Left lung (tissue), 10 donors: Measurements from ENCODE around the gene PDE1C. TPM values are rescaled to one million over a fixed set of nuclear protein-coding genes. Genes with fewer than 3 reads are reported as not detected.

ENCODE experiments used
- ATAC-seq: fragments of 200-7000 bp; cut with Tn5 transposase; one replicate; pipeline ENCODE4 v1.9.1; 2020; ENCODE audit warnings: moderate library complexity
- DNase-seq, 4 donors: peaks; one replicate each; pipeline ENCODE4 v3.0.0-alpha.2; 2013 to 2020
- H3K27ac ChIP-seq, 2 donors: fragments of 200-600 bp; sonication (generic) in 1 of 2; one replicate each; pipeline versions ENCODE4 v1.5.0 to v1.8.0; 2020 to 2021
- H3K27me3 ChIP-seq, 2 donors: fragments of 200-600 bp; sonication (generic) in 1 of 2; one replicate each; pipeline versions ENCODE4 v1.5.0 to v1.8.0; 2020 to 2021
- H3K36me3 ChIP-seq, 2 donors: fragments of 200-600 bp; sonication (generic) in 1 of 2; one replicate each; pipeline versions ENCODE4 v1.5.0 to v1.8.0; 2020 to 2021
- H3K4me1 ChIP-seq, 2 donors: fragments of 200-600 bp; one replicate each; pipeline ENCODE4 v1.8.0; 2021
- H3K4me3 ChIP-seq, 2 donors: fragments of 200-600 bp; sonication (generic) in 1 of 2; one replicate each; pipeline versions ENCODE4 v1.5.0 to v1.8.0; 2020 to 2021; ENCODE audit warnings: mild to moderate bottlenecking in 1 of 2
- H3K9me3 ChIP-seq, 2 donors: fragments of 200-600 bp; sonication (generic) in 1 of 2; one replicate each; pipeline versions ENCODE4 v1.5.0 to v1.8.0; 2020 to 2021
- intact Hi-C, 2 donors: fragments of 100-400 bp; cut with DNase I; formaldehyde crosslinking; loops; one replicate each; pipeline versions ENCODE4 v1.11.2 to v1.14.2; 2022
- polyA plus RNA-seq, 6 donors: library from polyadenylated mRNA; unstranded; fragments of 120-200 nt; gene quantifications; one replicate each; pipeline ENCODE4 v1.2.1, GENCODE V29; 2013; ENCODE audit not compliant: insufficient read length in 6 of 6
- total RNA-seq, 2 donors: library from RNA; stranded (reverse); fragmentation: NEBNext Ultra II Directional; extraction: Animal tissue kit (Norgen Biotek cat#: 25700); gene quantifications; one replicate each; pipeline ENCODE4 v1.2.1, GENCODE V29; 2021
- TF ChIP-seq, protein P1 (sequence below), 2 donors: fragments of 200-600 bp; sonication (generic) in 1 of 2; IDR thresholded peaks; one replicate each; pipeline versions ENCODE4 v1.5.0 to v1.8.0; 2021; ENCODE audit warnings: antibody characterized with exemption in 2 of 2
- donor health status: DM: no; HTN: yes; CAD: no.
- donor health status: DM: no; HTN: no; CAD: no.

PDE1C gene
- total and polyA plus RNA-seq, 8 donors, result 2.0 to 13.8 (median 3.9) TPM

GRCh38 chr7:31894308-31894707 lies 175.9 kb downstream of the PDE1C start:
- Histone ChIP-seq H3K36me3 (no peaks in the 10 kb centered on the region), H3K9me3 (no peaks in the 10 kb centered on the region), H3K4me3 (no peak overlapping the region), H3K27ac (no peak overlapping the region), H3K4me1 (no peaks in the 10 kb centered on the region), H3K27me3 (no peaks in the 10 kb centered on the region)
- DNase-seq (no peak), ATAC-seq (no peak)
- TF ChIP-seq, protein P1, sequence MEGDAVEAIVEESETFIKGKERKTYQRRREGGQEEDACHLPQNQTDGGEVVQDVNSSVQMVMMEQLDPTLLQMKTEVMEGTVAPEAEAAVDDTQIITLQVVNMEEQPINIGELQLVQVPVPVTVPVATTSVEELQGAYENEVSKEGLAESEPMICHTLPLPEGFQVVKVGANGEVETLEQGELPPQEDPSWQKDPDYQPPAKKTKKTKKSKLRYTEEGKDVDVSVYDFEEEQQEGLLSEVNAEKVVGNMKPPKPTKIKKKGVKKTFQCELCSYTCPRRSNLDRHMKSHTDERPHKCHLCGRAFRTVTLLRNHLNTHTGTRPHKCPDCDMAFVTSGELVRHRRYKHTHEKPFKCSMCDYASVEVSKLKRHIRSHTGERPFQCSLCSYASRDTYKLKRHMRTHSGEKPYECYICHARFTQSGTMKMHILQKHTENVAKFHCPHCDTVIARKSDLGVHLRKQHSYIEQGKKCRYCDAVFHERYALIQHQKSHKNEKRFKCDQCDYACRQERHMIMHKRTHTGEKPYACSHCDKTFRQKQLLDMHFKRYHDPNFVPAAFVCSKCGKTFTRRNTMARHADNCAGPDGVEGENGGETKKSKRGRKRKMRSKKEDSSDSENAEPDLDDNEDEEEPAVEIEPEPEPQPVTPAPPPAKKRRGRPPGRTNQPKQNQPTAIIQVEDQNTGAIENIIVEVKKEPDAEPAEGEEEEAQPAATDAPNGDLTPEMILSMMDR (IDR thresholded peaks at IDR 0.05), result no peak
- intact Hi-C loops, result no loop called here

DNA sequence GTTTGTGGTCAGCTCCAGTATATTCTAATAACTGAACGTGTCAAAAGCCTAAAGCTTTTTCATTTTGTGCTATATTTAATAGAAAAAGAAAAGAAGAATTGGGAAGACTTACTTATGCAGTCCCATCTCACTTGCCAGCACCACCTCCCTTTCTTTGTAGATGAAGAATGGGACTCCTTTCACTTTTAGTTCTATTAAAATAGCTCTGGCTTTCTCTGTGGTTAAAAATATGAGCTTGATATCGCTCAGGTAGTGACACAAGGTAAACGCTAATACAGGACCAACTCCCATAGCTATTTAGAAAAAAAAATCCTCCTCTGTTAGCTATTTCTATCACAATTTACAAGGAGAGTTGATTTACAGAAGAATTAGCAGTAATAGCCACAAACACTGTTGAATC lies 176.8 kb downstream of the PDE1C start:
- Histone ChIP-seq H3K4me3 (no peak overlapping the region), H3K27me3 (no peaks in the 10 kb centered on the region), H3K4me1 (no peaks in the 10 kb centered on the region), H3K27ac (no peak overlapping the region), H3K9me3 (no peaks in the 10 kb centered on the region), H3K36me3 (no peaks in the 10 kb centered on the region)
- TF ChIP-seq, protein P1 (IDR thresholded peaks at IDR 0.05), result no peak
- ATAC-seq, result no peak
- DNase-seq, result no peak
- intact Hi-C loops, result no loop called here

GRCh38 chr7:31892099-31892829 lies 177.9 kb downstream of the PDE1C start:
- H3K9me3 ChIP-seq, result no peaks in the 10 kb centered on the region
- no peak overlapping the region for H3K4me3 ChIP-seq
- H3K27me3 ChIP-seq, result no peaks in the 10 kb centered on the region
- no peak for DNase-seq
- intact Hi-C loops, result no loop called here
- TF ChIP-seq, protein P1 (IDR thresholded peaks at IDR 0.05), result no peak
- no peak for ATAC-seq
- H3K36me3 ChIP-seq, result no peaks in the 10 kb centered on the region
- H3K4me1 ChIP-seq, result no peaks in the 10 kb centered on the region
- no peak overlapping the region for H3K27ac ChIP-seq

DNA sequence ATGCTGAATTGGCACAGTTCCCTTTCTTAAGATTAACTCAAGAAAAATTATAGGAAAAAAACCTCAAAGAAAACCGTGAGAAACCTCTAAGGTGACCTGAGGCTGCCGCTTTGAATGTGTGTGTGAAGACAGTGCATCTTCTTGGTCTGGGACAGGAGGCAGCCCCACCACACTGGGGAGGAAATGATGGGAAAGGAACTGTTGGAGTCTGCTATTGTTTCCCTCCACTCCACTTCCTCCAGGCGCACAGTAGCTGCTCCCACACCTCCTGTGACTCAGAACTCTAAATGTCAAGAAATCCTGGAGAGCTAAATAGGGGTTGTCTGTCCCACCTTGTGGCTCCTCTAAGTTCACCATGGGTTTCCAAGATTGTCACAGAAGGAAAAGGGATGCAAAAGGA lies 179.4 kb downstream of the PDE1C start:
- Histone ChIP-seq H3K4me1 (no peaks in the 10 kb centered on the region), H3K9me3 (no peaks in the 10 kb centered on the region), H3K27me3 (no peaks in the 10 kb centered on the region), H3K4me3 (no peak overlapping the region), H3K27ac (peak overlapping the region; percentile 31 to 39), H3K36me3 (no peaks in the 10 kb centered on the region)
- ATAC-seq (peak; percentile 45), DNase-seq (no peak)
- TF ChIP-seq, protein P1 (IDR thresholded peaks at IDR 0.05), result no peak
- intact Hi-C loops, result no loop called here

DNA sequence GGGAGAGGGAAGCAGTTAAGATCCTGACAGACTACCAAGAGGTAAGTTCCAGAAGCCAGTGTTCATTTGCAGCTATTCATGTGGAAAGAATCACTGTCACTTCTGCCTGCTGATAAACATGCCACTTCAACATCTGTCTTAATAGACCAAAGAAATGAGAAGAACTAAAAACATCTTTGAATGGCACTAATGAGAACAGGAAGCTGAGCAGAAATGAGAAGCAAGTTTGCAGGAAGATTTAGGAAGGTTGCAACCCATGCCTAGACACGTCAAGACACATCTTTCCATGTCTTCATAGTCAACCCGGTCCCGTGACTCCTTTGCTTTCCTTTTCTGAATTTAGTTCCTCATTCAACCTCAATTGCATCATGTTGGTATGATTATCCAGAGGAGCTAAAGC lies 180.0 kb downstream of the PDE1C start:
- ATAC-seq, result peak; percentile 64
- intact Hi-C loops, result no loop called here
- no peaks in the 10 kb centered on the region for H3K4me1 ChIP-seq
- TF ChIP-seq, protein P1 (IDR thresholded peaks at IDR 0.05), result no peak
- H3K9me3 ChIP-seq, result no peaks in the 10 kb centered on the region
- H3K27me3 ChIP-seq, result no peaks in the 10 kb centered on the region
- no peak overlapping the region for H3K4me3 ChIP-seq
- peak overlapping the region in 1 of 2 donors; percentile 31 for H3K27ac ChIP-seq
- DNase-seq, result no peak
- H3K36me3 ChIP-seq, result no peaks in the 10 kb centered on the region
